Measurements from ENCODE around the gene ZNF213.

GRCh38 chr16:3086596-3087242, 48.1 kb upstream of the ZNF213 start:
- TF ChIP-seq CTCF (conservative IDR thresholded peaks at IDR 0.05; ENCODE audit: low read length) (no peak), EZH2phosphoT487 (IDR thresholded peaks at IDR 0.05; ENCODE audit: borderline replicate concordance) (no peak)
